HG03045 (cell line): ENCODE data around the gene ADAD1.

Experiments
- ATAC-seq: cut with Tn5 transposase; IDR thresholded peaks from one replicate; pipeline ENCODE4 v1.9.1; 2021; ENCODE audit warnings: mild to moderate bottlenecking, moderate library complexity; ENCODE audit not compliant: unreplicated experiment

The ADAD1 gene

DNA sequence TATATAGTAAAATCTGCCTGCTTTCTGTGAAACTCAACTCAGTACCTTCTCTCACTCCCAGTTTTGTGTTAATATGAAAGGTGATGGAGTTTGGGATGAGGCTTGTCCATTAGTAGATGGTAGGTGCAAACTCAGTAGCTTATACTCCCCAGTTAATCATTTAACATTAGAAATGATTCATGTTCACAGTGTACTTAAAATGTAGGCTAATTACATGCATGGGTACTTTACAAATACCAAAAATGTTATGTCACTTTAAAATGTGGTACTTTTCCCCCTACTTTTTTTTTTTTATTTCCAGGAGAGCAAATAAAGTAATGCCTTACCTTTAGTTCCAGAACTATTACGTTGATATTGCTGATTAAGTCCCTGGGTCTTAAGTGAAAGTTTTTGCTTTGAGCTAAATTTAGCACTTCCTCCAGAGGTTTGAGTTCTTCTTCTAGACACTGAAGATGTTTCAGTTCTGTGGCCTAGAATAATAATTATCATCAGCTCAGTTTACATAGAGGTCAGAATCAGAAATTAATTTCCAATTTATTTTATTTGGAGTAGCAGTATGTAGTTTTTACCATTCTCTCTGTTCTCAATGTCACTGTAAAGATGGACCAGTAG, 74.7 kb downstream of the ADAD1 start:
- ATAC-seq, result no peak

DNA sequence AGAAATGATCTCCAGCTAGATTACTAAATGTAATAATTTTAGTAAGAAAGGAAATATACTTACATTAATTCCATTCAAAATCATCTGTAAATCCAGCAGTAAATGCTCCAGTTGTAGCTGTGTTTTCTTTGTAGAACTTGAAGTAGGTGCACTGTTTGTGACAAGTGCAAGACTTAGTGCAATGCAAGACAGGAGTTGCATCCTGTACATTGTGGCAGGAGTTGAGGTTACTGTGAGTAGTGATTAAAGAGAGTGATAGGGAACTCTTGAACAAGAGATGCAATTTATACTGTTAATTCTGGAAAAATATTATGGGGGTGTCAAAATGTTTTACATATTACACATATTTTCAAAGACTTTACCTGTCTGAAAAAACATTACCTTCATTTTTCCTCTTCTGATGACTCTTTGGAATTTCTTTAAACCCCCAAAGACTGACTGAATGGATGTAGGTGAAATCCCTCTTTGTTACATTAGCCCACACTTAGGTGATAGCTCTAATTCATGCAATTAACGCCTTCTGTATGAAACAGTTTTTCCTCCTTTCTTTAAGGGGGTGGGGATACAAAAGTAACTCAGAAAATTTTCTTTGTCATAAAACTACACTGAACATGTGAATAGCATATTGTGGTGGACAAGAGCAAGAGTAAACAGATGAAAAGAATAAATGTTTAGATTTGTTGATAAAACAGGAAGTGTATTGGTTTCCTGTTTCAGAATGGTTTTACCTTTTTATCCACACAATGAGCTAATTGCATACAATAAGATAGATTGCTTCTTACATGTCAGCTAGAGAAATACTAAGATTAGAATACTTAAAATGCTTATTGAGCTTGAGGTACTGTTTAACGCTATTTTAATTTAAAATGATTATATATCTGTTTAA, 77.7 kb downstream of the ADAD1 start, which contains the start of gene IL2:
TSS of gene IL2 (minus strand) at position 495 of the 886 bp plus-strand sequence. CDS start at position 210, 285 bp downstream.
- ATAC-seq, result no peak

DNA sequence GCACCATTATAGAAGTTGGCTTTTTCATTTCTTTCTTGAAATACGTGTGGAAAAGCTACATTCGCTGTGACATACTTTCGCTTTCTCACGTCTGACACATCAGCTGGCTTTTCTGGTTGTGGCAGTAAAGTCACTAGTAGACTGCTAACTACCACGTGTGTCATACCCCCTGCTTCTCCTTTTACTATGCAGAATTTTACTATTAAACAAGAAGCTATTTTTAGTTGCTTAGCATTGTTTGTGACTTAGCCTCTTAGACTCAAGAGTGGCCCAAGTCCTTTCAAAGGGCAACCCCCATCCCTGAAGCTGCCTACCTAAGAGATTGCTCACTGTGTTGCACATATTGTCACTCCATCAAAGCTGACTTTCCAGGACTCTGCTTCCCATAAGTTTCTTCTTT, 79.8 kb downstream of the ADAD1 start:
- ATAC-seq, result peak; percentile 60

DNA sequence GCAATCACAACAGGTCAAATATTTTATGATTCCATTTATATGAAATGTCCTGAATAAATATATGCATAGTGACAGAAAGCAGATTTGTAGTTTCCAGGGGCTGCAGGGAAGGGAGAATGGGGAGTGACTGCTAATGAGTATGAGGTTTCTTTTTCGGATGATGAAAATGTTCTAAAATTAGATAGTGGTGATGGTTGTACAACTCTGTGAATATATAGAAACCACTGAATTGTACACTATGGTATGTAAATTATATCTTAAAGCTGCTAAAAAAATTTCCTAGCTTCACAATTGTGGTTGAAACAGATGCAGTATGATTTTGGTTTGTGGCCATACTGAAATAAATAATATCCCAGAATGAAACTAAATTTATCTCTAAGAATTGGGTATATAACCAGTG, 90.6 kb downstream of the ADAD1 start:
- ATAC-seq, result no peak

DNA sequence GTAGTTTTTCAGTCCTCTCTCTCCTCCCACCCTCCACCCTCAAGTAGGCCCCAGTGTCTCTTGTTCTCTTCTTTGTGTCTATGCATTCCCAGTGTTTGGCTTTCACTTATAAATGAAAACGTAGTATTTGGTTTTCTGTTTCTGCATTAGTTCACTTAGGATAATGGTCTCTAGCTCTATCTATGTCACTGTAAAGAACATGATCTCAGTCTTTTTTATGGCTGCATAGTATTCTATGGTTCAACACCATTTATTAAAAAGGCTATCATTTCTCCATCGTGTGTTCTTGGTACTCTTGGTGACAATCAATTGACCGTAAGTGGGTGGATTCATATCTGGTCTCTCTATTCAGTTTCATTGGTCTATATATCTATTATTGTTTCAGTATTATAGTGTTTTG, 96.4 kb downstream of the ADAD1 start:
- ATAC-seq, result no peak

GRCh38 chr4:122476126-122476525, 97.3 kb downstream of the ADAD1 start:
- no peak for ATAC-seq

GRCh38 chr4:122476745-122477144, 97.9 kb downstream of the ADAD1 start:
- no peak for ATAC-seq
